Caco-2 (cell line): ENCODE results near the gene SPIN1. TPM values are rescaled to one million over a fixed set of nuclear protein-coding genes. Genes with fewer than 3 reads are reported as not detected.

Experiments used
- BruUV-seq: library from RNA; stranded (reverse); fragments of 400-500 nt; replicated peaks from 2 replicates; lab custom pipeline; 2021; lab: Mats Ljungman, UMichigan
- CTCF ChIA-PET: fragments of 300-600 bp; sonication (Branson Sonifier 250); formaldehyde crosslinking; loops from one replicate; lab custom pipeline; 2022; ENCODE audit warnings: antibody characterized with exemption; lab: Charles Lee
- POLR2A ChIA-PET: fragments of 300-600 bp; sonication (Branson Sonifier 250); formaldehyde crosslinking; loops from one replicate; lab custom pipeline; 2022; ENCODE audit warnings: antibody characterized with exemption; lab: Charles Lee
- DNase-seq, 2 experiments: peaks; one replicate each; pipeline versions ENCODE4 v3.0.0 to v3.0.0-alpha.2; 2020 to 2022
- H3K27me3 ChIP-seq: replicated peaks from 2 replicates; pipeline ENCODE4 v1.6.0; 2011; ENCODE audit warnings: low read length; ENCODE audit not compliant: control insufficient read depth, insufficient read depth
- H3K36me3 ChIP-seq: 2 replicates; pipeline ENCODE4 v1.5.1; 2011; ENCODE audit warnings: low read length; ENCODE audit not compliant: control insufficient read depth, insufficient read depth
- H3K4me1 ChIP-seq: fragments of 250-450 bp; sonication (Bioruptor Pico); 2 replicates; pipeline ENCODE4 v1.5.1; 2020; ENCODE audit warnings: mild to moderate bottlenecking
- H3K4me3 ChIP-seq: 2 replicates; pipeline ENCODE4 v1.5.1; 2011; ENCODE audit warnings: low read depth, mild to moderate bottlenecking, control low read depth, low read length
- H3K9me3 ChIP-seq: fragments of 250-450 bp; sonication (Bioruptor Pico); 2 replicates; pipeline ENCODE4 v1.5.1; 2020; ENCODE audit warnings: mild to moderate bottlenecking, moderate library complexity
- H3K27ac Mint-ChIP-seq: one replicate; pipeline ENCODE4 v1.8.0; 2022; ENCODE audit warnings: mixed read lengths; ENCODE audit not compliant: unreplicated experiment
- H3K27me3 Mint-ChIP-seq: one replicate; pipeline ENCODE4 v1.8.0; 2022; ENCODE audit warnings: mixed read lengths; ENCODE audit not compliant: insufficient read depth, unreplicated experiment
- H3K36me3 Mint-ChIP-seq: one replicate; pipeline ENCODE4 v1.8.0; 2022; ENCODE audit warnings: mild to moderate bottlenecking, mixed read lengths; ENCODE audit not compliant: insufficient read depth, unreplicated experiment
- H3K4me1 Mint-ChIP-seq: one replicate; pipeline ENCODE4 v1.8.0; 2022; ENCODE audit warnings: low read depth, mixed read lengths; ENCODE audit not compliant: unreplicated experiment
- H3K4me3 Mint-ChIP-seq: one replicate; pipeline ENCODE4 v1.8.0; 2022; ENCODE audit warnings: mild to moderate bottlenecking, moderate library complexity, mixed read lengths; ENCODE audit not compliant: unreplicated experiment
- H3K9me3 Mint-ChIP-seq: one replicate; pipeline ENCODE4 v1.8.0; 2022; ENCODE audit warnings: mixed read lengths; ENCODE audit not compliant: unreplicated experiment
- intact Hi-C: fragments of 100-400 bp; cut with micrococcal nuclease; formaldehyde crosslinking; loops from one replicate; pipeline ENCODE4 v1.10.0; 2022; ENCODE audit not compliant: unreplicated experiment
- total RNA-seq: library from RNA; stranded (reverse); gene quantifications from 2 replicates; pipeline ENCODE4 v1.2.3, GENCODE V29; 2022
- TF ChIP-seq, protein P1 (sequence below), 2 experiments: fragments of 200-600 bp in 1 of 2; IDR thresholded peaks; 1 replicate in 1 of 2; 2 replicates in 1 of 2; pipeline versions ENCODE4 v1.5.1 to v1.8.0; 2011 to 2022; ENCODE audit warnings: antibody characterized with exemption in 1 of 2, control low read depth in 1 of 2, inconsistent platforms in 1 of 2, low read depth in 1 of 2, low read length in 1 of 2, mild to moderate bottlenecking in 1 of 2, moderate library complexity in 1 of 2; ENCODE audit not compliant: insufficient read depth in 1 of 2, severe bottlenecking in 1 of 2, unreplicated experiment in 1 of 2

The SPIN1 gene
- total RNA-seq, 1 experiment from 2014 or later, result 51.7 TPM

DNA sequence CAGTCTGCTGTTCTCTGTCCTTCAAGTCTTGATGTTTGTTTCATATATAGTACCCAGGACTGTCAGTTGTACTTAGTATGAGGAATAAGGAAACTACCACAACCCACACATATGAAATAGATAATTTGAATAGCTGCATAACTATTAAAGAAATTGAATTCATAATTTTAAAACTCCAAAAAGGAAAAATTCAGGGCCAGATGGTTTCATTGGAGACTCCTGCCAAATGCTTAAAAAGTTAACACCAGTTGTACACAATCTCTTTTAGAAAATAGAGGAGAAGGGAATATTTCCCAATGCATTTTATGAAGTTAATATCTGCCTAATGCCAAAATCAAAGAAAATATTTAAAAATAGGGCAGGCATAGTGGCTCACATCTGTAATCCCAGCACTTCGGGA, 24.6 kb upstream of the SPIN1 start:
- TF ChIP-seq, protein P1, sequence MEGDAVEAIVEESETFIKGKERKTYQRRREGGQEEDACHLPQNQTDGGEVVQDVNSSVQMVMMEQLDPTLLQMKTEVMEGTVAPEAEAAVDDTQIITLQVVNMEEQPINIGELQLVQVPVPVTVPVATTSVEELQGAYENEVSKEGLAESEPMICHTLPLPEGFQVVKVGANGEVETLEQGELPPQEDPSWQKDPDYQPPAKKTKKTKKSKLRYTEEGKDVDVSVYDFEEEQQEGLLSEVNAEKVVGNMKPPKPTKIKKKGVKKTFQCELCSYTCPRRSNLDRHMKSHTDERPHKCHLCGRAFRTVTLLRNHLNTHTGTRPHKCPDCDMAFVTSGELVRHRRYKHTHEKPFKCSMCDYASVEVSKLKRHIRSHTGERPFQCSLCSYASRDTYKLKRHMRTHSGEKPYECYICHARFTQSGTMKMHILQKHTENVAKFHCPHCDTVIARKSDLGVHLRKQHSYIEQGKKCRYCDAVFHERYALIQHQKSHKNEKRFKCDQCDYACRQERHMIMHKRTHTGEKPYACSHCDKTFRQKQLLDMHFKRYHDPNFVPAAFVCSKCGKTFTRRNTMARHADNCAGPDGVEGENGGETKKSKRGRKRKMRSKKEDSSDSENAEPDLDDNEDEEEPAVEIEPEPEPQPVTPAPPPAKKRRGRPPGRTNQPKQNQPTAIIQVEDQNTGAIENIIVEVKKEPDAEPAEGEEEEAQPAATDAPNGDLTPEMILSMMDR (IDR thresholded peaks at IDR 0.05; ENCODE audit: insufficient read depth in 1 of 2, low read depth in 1 of 2, low read length in 1 of 2, severe bottlenecking in 1 of 2, unreplicated experiment in 1 of 2), result no peak
- H3K4me3 ChIP-seq, result no peak overlapping the region
- ChIA-PET CTCF (no interaction called here), POLR2A (no interaction called here)
- intact Hi-C loops, result no loop called here
- no peaks in the 10 kb centered on the region for H3K27me3 ChIP-seq
- no peaks in the 10 kb centered on the region for H3K36me3 Mint-ChIP-seq
- no peak for DNase-seq
- BruUV-seq, result no TSS peak
- H3K36me3 ChIP-seq, result no peaks in the 10 kb centered on the region
- peaks cover 14% of the 10 kb centered on the region for H3K9me3 Mint-ChIP-seq
- H3K4me1 Mint-ChIP-seq, result no peaks in the 10 kb centered on the region
- H3K4me3 Mint-ChIP-seq, result no peak overlapping the region
- no peak overlapping the region for H3K27ac Mint-ChIP-seq
- H3K27me3 Mint-ChIP-seq, result no peaks in the 10 kb centered on the region
- peaks cover 4% of the 10 kb centered on the region; the same call in 1 of the 2 replicates for H3K4me1 ChIP-seq
- no peaks in the 10 kb centered on the region for H3K9me3 ChIP-seq

- Mint-ChIP-seq H3K27me3 (no peaks in the 10 kb centered on the region), H3K4me3 (no peak overlapping the region), H3K36me3 (no peaks in the 10 kb centered on the region), H3K4me1 (peaks cover under 1% of the 10 kb centered on the region), H3K9me3 (peaks cover 11% of the 10 kb centered on the region), H3K27ac (no peak overlapping the region)
- Histone ChIP-seq H3K9me3 (no peaks in the 10 kb centered on the region), H3K27me3 (no peaks in the 10 kb centered on the region), H3K36me3 (no peaks in the 10 kb centered on the region), H3K4me1 (peaks cover 4% of the 10 kb centered on the region; the same call in 1 of the 2 replicates), H3K4me3 (no peak overlapping the region)
- intact Hi-C loops, result no loop called here
- ChIA-PET POLR2A (no interaction called here), CTCF (no interaction called here)
- no peak for DNase-seq
- TF ChIP-seq, protein P1 (IDR thresholded peaks at IDR 0.05; ENCODE audit: insufficient read depth in 1 of 2, low read depth in 1 of 2, low read length in 1 of 2, severe bottlenecking in 1 of 2, unreplicated experiment in 1 of 2), result no peak
- no TSS peak for BruUV-seq
Observed at GRCh38 chr9:88364706-88365105, 23.5 kb upstream of the SPIN1 start.

GRCh38 chr9:88370346-88370745, 17.9 kb upstream of the SPIN1 start:
- Histone ChIP-seq H3K27me3 (no peaks in the 10 kb centered on the region), H3K4me1 (no peaks in the 10 kb centered on the region), H3K4me3 (no peak overlapping the region), H3K36me3 (no peaks in the 10 kb centered on the region), H3K9me3 (no peaks in the 10 kb centered on the region)
- Mint-ChIP-seq H3K36me3 (no peaks in the 10 kb centered on the region), H3K27ac (no peak overlapping the region), H3K27me3 (no peaks in the 10 kb centered on the region), H3K4me3 (no peak overlapping the region), H3K9me3 (peaks cover 11% of the 10 kb centered on the region), H3K4me1 (peaks cover 8% of the 10 kb centered on the region)
- TF ChIP-seq, protein P1 (IDR thresholded peaks at IDR 0.05; ENCODE audit: insufficient read depth in 1 of 2, low read depth in 1 of 2, low read length in 1 of 2, severe bottlenecking in 1 of 2, unreplicated experiment in 1 of 2), result no peak
- POLR2A ChIA-PET, result no interaction called here
- peak in 1 of 2 experiments; percentile 47 for DNase-seq
- CTCF ChIA-PET, result no interaction called here
- intact Hi-C loops, result no loop called here
- no TSS peak for BruUV-seq
